Dedifferentiated amniotic fluid mesenchymal stem cell (primary cell): ENCODE results near the gene UNC5CL.

ENCODE experiments used
- DNase-seq: peaks from one replicate; pipeline ENCODE4 v3.0.0-alpha.2; 2016; ENCODE audit errors: extremely low spot score

The UNC5CL gene, protein sequence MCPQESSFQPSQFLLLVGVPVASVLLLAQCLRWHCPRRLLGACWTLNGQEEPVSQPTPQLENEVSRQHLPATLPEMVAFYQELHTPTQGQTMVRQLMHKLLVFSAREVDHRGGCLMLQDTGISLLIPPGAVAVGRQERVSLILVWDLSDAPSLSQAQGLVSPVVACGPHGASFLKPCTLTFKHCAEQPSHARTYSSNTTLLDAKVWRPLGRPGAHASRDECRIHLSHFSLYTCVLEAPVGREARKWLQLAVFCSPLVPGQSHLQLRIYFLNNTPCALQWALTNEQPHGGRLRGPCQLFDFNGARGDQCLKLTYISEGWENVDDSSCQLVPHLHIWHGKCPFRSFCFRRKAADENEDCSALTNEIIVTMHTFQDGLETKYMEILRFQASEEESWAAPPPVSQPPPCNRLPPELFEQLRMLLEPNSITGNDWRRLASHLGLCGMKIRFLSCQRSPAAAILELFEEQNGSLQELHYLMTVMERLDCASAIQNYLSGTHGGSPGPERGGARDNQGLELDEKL

DNA sequence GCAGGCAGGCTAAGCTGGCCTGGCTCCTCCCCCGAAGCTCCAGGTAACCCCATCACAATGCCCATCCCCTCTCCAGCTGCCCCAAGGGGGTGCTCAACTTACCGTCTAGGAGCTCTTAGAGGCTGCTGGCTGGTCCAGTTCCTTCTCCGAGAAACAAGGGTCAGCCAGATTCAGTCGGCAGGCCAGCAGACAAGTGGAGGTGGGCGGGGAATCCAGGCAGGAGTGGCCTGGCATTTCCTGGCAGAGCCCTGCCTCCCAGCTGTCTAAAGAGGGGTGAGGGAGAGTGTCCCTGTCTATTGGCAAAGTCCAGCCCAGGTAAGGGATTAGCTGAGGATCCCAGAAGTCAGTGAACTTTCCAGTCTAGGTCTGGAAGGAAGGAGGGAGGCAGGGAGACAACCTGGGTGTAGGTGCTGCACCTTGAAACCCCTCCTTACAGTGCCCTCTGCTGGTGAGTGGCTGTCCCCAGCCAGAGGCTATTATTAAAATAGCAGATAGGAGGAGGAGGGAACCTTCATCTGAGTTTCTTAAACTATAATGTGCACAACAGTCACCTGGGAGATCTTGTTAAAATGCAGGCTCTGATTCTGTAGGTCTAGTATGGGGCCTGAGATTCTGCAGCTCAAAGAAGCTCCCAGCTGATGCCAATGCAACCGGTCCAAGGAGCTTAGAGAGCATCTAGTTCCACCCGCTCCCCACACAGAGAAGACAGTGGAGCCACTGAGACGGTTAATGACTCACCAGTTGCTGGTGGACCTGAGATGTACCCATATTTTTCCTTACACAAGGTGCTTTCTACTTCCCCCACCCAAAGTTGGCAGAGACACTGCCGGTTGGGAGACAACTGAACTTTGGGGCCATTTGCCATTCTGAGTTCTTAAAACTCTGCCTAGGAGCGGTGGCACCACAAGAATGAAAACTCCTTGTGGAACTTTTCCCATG, at the start of gene UNC5CL:
Gene UNC5CL, minus strand, starts transcription at position 162 of the 939 bp plus-strand sequence. CDS start 4,147 bp downstream, outside the sequence.
- no peak for DNase-seq

DNA sequence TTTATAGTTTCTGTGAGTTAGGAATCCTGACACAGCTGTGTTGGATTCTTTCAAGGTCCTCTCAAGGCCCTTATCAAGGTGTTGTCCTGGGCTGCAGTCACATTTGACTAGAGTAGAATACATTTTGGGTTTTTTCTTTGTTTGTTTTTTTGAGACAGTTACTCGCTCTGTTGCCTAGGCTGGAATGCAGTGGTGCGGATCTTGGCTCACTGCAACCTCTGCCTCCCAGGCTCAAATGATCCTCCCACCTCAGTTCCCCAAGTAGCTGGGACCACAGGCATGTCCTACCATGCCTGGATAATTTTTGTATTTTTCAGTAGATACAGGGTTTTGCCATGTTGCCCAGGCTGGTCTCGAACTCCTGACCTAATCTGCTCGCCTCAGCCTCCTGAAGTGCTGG, 49.4 kb upstream of the UNC5CL start:
- no peak for DNase-seq

GRCh38 chr6:41085182-41085581, 46.2 kb upstream of the UNC5CL start:
- DNase-seq: no peak

DNA sequence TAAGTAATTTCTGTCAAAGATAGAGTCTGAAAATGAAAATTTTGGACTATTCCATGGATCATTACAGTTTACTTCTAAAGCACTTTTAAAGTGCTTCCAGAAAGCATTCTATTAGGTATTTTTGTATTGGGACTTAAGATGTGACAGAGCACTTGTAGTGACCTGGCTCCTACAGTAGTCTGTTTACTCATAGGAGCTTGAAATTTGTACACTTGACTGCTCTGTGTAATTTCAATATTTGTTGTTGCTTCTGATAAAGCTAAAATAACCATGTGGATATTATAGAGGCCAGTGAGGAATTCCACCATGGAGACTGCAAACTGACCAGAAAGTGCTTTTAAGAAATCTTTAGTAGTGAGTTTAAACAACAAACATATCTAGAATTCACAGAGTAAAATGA, 44.1 kb upstream of the UNC5CL start:
- no peak for DNase-seq

DNA sequence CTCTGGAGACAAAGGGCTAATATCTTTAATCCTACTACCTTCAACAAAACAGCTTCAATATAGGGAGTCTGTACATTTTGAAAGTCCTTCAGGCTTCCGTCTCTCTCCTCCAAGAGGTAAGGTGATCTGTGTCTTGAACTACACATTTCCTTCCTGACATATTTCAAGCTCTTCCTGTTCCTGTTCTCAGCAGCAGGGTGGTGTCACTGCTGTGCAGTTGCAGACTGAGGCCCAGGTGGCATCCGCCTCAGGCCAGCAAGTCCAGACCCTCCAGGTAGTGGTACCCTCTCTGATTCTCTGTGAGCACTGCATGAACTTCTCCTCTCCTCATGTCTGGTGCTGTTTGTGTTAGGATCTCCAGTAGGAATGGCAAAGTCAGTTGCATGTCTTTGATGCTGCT, 41.6 kb upstream of the UNC5CL start:
- DNase-seq: no peak

- DNase-seq: no peak
Observed at GRCh38 chr6:41079080-41079479, 40.1 kb upstream of the UNC5CL start.

GRCh38 chr6:41078101-41078500, 39.1 kb upstream of the UNC5CL start:
- no peak for DNase-seq

GRCh38 chr6:41077536-41077935, 38.5 kb upstream of the UNC5CL start:
- no peak for DNase-seq

- DNase-seq: no peak
Observed at GRCh38 chr6:41075651-41076626, 36.9 kb upstream of the UNC5CL start.

DNA sequence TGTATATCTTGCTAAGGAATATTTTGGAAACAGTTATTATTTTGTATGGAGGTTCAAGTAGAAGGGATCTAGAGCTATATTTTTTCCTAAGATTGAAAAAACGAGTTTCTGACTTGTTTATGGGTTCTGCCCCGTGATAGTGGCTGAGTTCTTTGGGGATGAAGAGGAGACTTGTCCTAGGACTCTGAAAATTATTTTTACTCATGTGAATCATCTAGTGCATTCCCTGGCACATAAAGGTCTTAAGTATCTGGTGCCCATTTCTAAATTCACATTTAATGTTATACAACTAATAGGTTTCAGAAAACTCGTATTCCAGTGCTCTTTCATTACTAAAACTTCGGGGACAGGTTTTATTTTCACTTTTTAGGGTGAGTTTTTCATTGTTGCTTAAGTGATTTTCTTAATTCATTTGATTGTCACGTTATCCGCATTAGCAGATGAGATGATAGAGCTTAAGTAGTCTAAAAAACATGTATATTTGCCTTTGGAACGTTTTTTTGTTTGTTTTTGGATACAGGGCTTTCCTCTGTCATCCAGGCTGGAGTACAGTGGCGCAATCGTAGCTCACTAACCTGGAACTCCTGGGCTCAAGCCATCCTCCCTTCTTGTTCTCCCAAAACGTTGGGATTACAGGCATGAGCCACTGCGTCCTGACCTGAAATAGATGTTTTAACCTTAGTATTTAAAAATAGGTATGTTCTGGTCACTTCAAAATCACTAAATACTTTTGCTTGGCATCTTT, 35.8 kb upstream of the UNC5CL start:
- no peak for DNase-seq

DNA sequence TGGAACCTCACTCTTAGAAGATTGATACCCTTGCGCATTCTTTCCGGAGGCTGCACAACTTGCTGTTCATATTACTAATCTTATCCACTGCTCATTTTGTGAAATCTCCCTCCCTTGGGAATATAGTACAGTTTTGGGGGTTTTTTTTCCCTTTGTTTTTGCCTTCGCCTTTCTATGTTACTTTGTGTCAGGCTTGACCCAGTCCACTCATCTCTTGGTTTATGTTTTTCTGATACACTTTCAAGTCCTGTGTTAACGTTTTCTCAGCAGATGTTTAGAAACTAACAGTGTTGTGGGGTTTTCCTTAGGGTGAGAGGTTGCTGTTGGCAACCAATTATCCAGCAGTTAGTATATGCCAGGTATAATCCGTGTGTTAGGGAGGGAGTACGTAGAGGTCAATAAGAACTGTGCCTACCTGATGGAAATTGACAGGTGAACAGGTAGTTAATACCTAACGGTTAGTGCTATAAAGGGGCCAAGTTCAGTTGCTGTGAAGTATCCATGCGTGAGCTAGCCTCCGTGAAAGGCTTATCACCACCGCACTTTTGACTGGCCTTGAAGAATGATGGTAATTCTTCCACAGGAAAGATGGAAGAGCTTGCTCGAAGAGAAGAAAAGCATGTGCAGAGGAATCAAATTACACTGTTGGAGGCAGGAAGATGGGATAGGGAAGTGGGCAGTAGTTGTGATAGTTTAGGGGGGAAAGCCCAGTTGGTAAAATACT, 35.1 kb upstream of the UNC5CL start:
- DNase-seq: no peak

- peak; percentile 63 for DNase-seq
Observed at GRCh38 chr6:41073203-41073967, 34.4 kb upstream of the UNC5CL start.

DNA sequence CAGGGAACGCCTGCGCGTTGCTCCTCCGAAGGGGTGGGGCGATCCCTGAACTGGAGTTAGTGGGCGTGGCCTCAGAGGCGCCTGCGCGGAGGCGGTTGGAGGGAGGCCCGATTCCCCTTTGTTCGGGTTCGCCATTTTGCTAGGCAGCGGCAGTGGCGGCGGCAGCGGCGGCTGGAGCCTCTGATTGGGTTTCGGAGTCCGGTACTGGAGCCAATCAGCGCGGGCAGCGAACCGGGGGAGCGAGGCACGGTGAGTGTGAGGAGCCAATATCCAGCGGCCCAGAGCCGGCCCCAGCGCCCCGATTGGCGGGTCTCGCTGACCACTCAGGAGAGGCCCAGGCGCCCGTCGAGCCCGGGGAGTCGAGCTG, 33.8 kb upstream of the UNC5CL start, which contains the start of gene NFYA:
Gene NFYA, plus strand, starts transcription at position 139 of the 367 bp plus-strand sequence. CDS start 6,116 bp downstream, outside the sequence.
- DNase-seq: peak; percentile 99

DNA sequence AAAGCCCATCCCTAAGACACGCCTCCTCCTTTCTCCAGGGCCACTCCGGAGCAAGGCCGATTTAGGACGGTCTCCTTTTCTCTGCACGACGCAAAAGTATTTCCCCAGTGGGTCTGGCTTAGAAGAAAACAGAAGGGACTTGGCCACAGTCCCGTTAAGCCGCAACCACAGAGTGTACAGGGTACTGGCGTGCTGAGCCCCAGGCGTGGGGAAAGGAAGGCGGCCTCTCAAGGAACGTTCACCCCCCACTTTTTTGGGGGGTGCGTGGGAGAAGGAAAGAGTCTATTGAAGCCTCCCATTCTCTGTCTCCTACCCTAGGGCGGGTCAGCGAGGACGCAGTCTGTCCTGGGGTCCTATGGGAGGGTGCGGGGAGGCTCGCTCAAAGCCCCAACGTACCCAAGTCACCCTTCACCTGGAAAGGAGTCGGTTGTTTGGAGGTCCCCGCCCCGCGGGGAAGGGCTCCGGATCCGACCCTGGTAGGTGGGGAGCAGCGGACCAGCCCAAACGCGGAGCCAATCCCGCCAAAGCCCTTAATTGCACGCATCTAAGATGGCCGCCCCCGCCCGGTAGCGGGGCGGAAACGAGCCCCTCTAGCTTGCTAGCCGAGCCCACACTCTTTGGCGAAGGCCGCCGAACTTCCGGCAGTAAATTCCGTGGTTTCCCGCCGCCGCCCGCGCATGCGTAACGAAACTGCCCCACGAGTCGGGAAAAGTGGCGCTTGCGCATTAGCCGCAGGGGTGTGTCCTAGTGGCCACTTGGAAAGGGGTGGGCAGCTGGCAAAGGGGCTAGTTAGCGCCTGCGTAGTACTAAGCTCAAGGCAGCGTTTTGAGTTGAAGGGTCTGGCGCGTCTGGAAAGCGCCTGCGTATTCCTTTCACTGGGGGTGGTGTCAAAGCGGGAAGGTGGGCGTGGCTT, 33.2 kb upstream of the UNC5CL start, which contains the start of gene OARD1:
Gene OARD1, minus strand, starts transcription at position 434 of the 913 bp plus-strand sequence. CDS start 722 bp downstream, outside the sequence.
- peak; percentile 99 for DNase-seq

DNA sequence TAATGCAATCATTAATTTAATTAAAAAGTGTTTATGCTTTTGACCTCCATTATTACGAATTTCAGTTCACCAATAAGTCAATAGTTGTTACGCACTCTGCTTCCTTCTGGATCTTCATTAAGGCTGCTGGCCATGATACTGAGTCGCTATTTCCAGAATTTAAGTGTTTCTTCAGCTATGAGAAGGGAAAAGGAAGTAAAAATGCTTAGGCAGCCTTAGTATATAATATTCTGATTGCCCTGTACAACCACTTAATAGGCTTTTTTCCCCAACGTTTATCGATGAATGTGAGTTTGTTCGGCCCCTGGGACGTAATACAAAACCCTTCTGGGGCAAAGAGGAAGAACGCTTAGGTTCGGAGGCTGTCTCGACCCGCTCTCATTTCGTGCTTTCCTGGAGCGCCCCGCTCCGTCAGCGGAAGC, 32.5 kb upstream of the UNC5CL start:
- DNase-seq: no peak

- DNase-seq: peak; percentile 86
Observed at GRCh38 chr6:41066867-41067304, 27.9 kb upstream of the UNC5CL start.

GRCh38 chr6:41065550-41066026, 26.6 kb upstream of the UNC5CL start:
- no peak for DNase-seq
